GM23338 (cell line): ENCODE results near the gene PDHX. TPM values are rescaled to one million over a fixed set of nuclear protein-coding genes. Genes with fewer than 3 reads are reported as not detected.

Source experiments
- ATAC-seq: fragments of 200-7000 bp; cut with Tn5 transposase; 3 replicates; pipeline ENCODE4 v1.9.1; 2020
- DNase-seq: peaks from one replicate; pipeline ENCODE4 v3.0.0-alpha.2; 2015; ENCODE audit warnings: low spot score
- H2AFZ ChIP-seq: fragments of 200-600 bp; sonication (generic); 2 replicates; pipeline ENCODE4 v1.8.0; 2016; ENCODE audit warnings: antibody characterized with exemption, mild to moderate bottlenecking, moderate library complexity
- H3F3A ChIP-seq: fragments of 200-600 bp; sonication (generic); replicated peaks from 2 replicates; pipeline ENCODE4 v1.8.0; 2017; ENCODE audit warnings: antibody characterized with exemption, mixed run types, low read depth
- H3K27ac ChIP-seq: fragments of 200-600 bp; sonication (generic); 2 replicates; pipeline ENCODE4 v1.6.1; 2016; ENCODE audit warnings: low read depth
- H3K27me3 ChIP-seq: fragments of 200-600 bp; sonication (generic); 2 replicates; pipeline ENCODE4 v1.8.0; 2016; ENCODE audit warnings: mild to moderate bottlenecking, mixed run types, moderate library complexity; ENCODE audit not compliant: insufficient read depth
- H3K36me3 ChIP-seq: fragments of 200-600 bp; sonication (generic); 2 replicates; pipeline ENCODE4 v1.8.0; 2016; ENCODE audit warnings: mild to moderate bottlenecking; ENCODE audit not compliant: insufficient read depth
- H3K4me1 ChIP-seq: fragments of 200-600 bp; sonication (generic); 2 replicates; pipeline ENCODE4 v1.8.0; 2016; ENCODE audit warnings: mild to moderate bottlenecking, moderate library complexity; ENCODE audit not compliant: insufficient read depth
- H3K4me2 ChIP-seq: fragments of 200-600 bp; sonication (generic); 2 replicates; pipeline ENCODE4 v1.7.1; 2017; ENCODE audit warnings: mixed run types
- H3K4me3 ChIP-seq: fragments of 200-600 bp; sonication (generic); 2 replicates; pipeline ENCODE4 v1.6.1; 2016; ENCODE audit warnings: mixed run types
- H3K79me2 ChIP-seq: fragments of 200-600 bp; sonication (generic); replicated peaks from 2 replicates; pipeline ENCODE4 v1.8.0; 2017; ENCODE audit warnings: mild to moderate bottlenecking; ENCODE audit not compliant: insufficient read depth
- H3K9me2 ChIP-seq: fragments of 200-600 bp; sonication (generic); 2 replicates; pipeline ENCODE4 v1.8.0; 2017; ENCODE audit not compliant: insufficient read depth
- H4K20me1 ChIP-seq: fragments of 200-600 bp; sonication (generic); replicated peaks from 2 replicates; pipeline ENCODE4 v1.8.0; 2017; ENCODE audit warnings: mild to moderate bottlenecking; ENCODE audit not compliant: insufficient read depth
- H3K27ac Mint-ChIP-seq: 2 replicates; pipeline ENCODE4 v1.8.0; 2020; ENCODE audit warnings: inconsistent platforms, mild to moderate bottlenecking, moderate library complexity, mixed read lengths
- H3K27me3 Mint-ChIP-seq: 3 replicates; pipeline ENCODE4 v1.8.0; 2022; ENCODE audit warnings: low read depth, mild to moderate bottlenecking, moderate library complexity, mixed read lengths, inconsistent platforms; ENCODE audit not compliant: insufficient read depth, poor library complexity
- H3K36me3 Mint-ChIP-seq: 3 replicates; pipeline ENCODE4 v1.8.0; 2021; ENCODE audit warnings: low read depth, mild to moderate bottlenecking, inconsistent platforms, moderate library complexity, mixed read lengths
- H3K4me1 Mint-ChIP-seq: 3 replicates; pipeline ENCODE4 v1.8.0; 2020; ENCODE audit warnings: mild to moderate bottlenecking, inconsistent platforms, mixed read lengths
- H3K4me3 Mint-ChIP-seq: 3 replicates; pipeline ENCODE4 v1.8.0; 2021; ENCODE audit warnings: moderate library complexity, mild to moderate bottlenecking, inconsistent platforms, mixed read lengths
- H3K9me3 Mint-ChIP-seq: 3 replicates; pipeline ENCODE4 v1.8.0; 2020; ENCODE audit warnings: moderate library complexity, mild to moderate bottlenecking, inconsistent platforms, mixed read lengths
- CREB1 ChIP-seq: fragments of 250-450 bp; sonication (Bioruptor Pico); IDR thresholded peaks from 2 replicates; pipeline ENCODE4 v1.5.0; 2020; ENCODE audit warnings: low read depth, mild to moderate bottlenecking, moderate library complexity
- CTCF ChIP-seq, 2 experiments: fragments of 200-600 bp in 1 of 2; sonication (generic) in 1 of 2; conservative IDR thresholded peaks; 2 replicates each; pipeline versions ENCODE4 v1.5.1 to v1.6.1; 2016 to 2017; ENCODE audit warnings: antibody characterized with exemption in 2 of 2, low read depth in 2 of 2, mild to moderate bottlenecking in 2 of 2, moderate library complexity in 1 of 2
- ETS1 ChIP-seq: IDR thresholded peaks from 2 replicates; pipeline ENCODE4 v1.6.1; 2016; ENCODE audit warnings: antibody characterized with exemption
- EZH2 ChIP-seq: fragments of 200-600 bp; sonication (generic); IDR thresholded peaks from one replicate; pipeline ENCODE4 v1.8.0; 2017; ENCODE audit warnings: antibody characterized with exemption, mild to moderate bottlenecking, low read depth; ENCODE audit not compliant: unreplicated experiment
- EZH2phosphoT487 ChIP-seq: fragments of 200-600 bp; sonication (generic); IDR thresholded peaks from one replicate; pipeline ENCODE4 v1.8.1; 2018; ENCODE audit warnings: antibody characterized with exemption; ENCODE audit not compliant: unreplicated experiment
- JUNB ChIP-seq: IDR thresholded peaks from one replicate; pipeline ENCODE4 v1.6.1; 2016; ENCODE audit warnings: antibody characterized with exemption; ENCODE audit not compliant: unreplicated experiment
- STAT1 ChIP-seq: IDR thresholded peaks from one replicate; pipeline ENCODE4 v1.6.1; 2016; ENCODE audit warnings: antibody characterized with exemption; ENCODE audit not compliant: unreplicated experiment
- ZNF114 ChIP-seq: fragments of 250-450 bp; sonication (Bioruptor Pico); IDR thresholded peaks from 2 replicates; pipeline ENCODE4 v1.5.0; 2020; ENCODE audit warnings: mild to moderate bottlenecking, moderate library complexity
- ZNF331 ChIP-seq: fragments of 250-450 bp; sonication (Bioruptor Pico); IDR thresholded peaks from 2 replicates; pipeline ENCODE4 v1.5.0; 2020; ENCODE audit warnings: low read depth, mild to moderate bottlenecking, moderate library complexity
- ZNF462 ChIP-seq: fragments of 250-450 bp; sonication (Bioruptor Pico); IDR thresholded peaks from 2 replicates; pipeline ENCODE4 v1.5.0; 2020; ENCODE audit warnings: mild to moderate bottlenecking, moderate library complexity
- polyA plus RNA-seq: library from polyadenylated mRNA; unstranded; fragments of >200 nt; fragmentation: Nextera tagmentation; extraction: Ambion mirVana; gene quantifications from 2 replicates; pipeline ENCODE4 v1.2.1, GENCODE V29; 2016
- total RNA-seq: library from RNA; depleted of rRNA; stranded (reverse); fragments of >200 nt; shearing (Covaris generic); gene quantifications from 2 replicates; pipeline ENCODE4 v1.2.3, GENCODE V29; 2014

The PDHX gene
- total and polyA plus RNA-seq, 2 experiments from 2014 or later, result 36.9 to 40.2 TPM

GRCh38 chr11:35033011-35033410 lies 116.6 kb downstream of the PDHX start:
- no peak overlapping the region for H2AFZ ChIP-seq
- H3K4me3 ChIP-seq, result no peak overlapping the region
- no peaks in the 10 kb centered on the region for H3K9me3 Mint-ChIP-seq
- TF ChIP-seq STAT1, result no peak
- TF ChIP-seq ETS1, result no peak
- TF ChIP-seq JUNB, result no peak
- TF ChIP-seq CREB1 (CRISPR knock-in tag), result no peak
- TF ChIP-seq EZH2, result no peak
- ATAC-seq (no peak), DNase-seq (no peak)
- H3K27ac Mint-ChIP-seq, result no peak overlapping the region
- no peak overlapping the region for H3K4me3 Mint-ChIP-seq
- 0 out of 2 replicates have a peak, but pooled peaks cover 9% of the 10 kb centered on the region for H3K9me2 ChIP-seq
- H4K20me1 ChIP-seq, result no peaks in the 10 kb centered on the region
- no peaks in the 10 kb centered on the region for H3K36me3 ChIP-seq
- no peak overlapping the region for H3K27ac ChIP-seq
- H3K4me1 Mint-ChIP-seq, result peaks cover 5% of the 10 kb centered on the region; the same call in 2 of the 3 replicates
- no peak overlapping the region for H3K4me2 ChIP-seq
- no peaks in the 10 kb centered on the region for H3K79me2 ChIP-seq
- peaks cover 1% of the 10 kb centered on the region for H3K27me3 Mint-ChIP-seq
- no peaks in the 10 kb centered on the region for H3F3A ChIP-seq
- no peaks in the 10 kb centered on the region for H3K27me3 ChIP-seq
- no peaks in the 10 kb centered on the region for H3K4me1 ChIP-seq
- no peaks in the 10 kb centered on the region for H3K36me3 Mint-ChIP-seq

- Mint-ChIP-seq H3K9me3 (no peaks in the 10 kb centered on the region), H3K27ac (no peak overlapping the region), H3K4me1 (peaks cover 5% of the 10 kb centered on the region; the same call in 2 of the 3 replicates), H3K36me3 (no peaks in the 10 kb centered on the region), H3K4me3 (no peak overlapping the region), H3K27me3 (no peaks in the 10 kb centered on the region)
- no peak overlapping the region for H2AFZ ChIP-seq
- no peak overlapping the region for H3K4me2 ChIP-seq
- ATAC-seq, result no peak
- no peaks in the 10 kb centered on the region for H3K79me2 ChIP-seq
- H3K9me2 ChIP-seq, result peaks cover 19% of the 10 kb centered on the region; the same call in 1 of the 2 replicates
- H3K36me3 ChIP-seq, result no peaks in the 10 kb centered on the region
- no peaks in the 10 kb centered on the region for H3K4me1 ChIP-seq
- H3F3A ChIP-seq, result no peaks in the 10 kb centered on the region
- H3K27me3 ChIP-seq, result no peaks in the 10 kb centered on the region
- no peak overlapping the region for H3K27ac ChIP-seq
- DNase-seq, result no peak
- H3K4me3 ChIP-seq, result no peak overlapping the region
- H4K20me1 ChIP-seq, result no peaks in the 10 kb centered on the region
- no peak for TF ChIP-seq JUNB
- TF ChIP-seq ZNF114 (CRISPR knock-in tag), result no peak
- no peak for TF ChIP-seq ZNF331 (CRISPR knock-in tag)
- no peak for TF ChIP-seq EZH2
- no peak for TF ChIP-seq CREB1 (CRISPR knock-in tag)
- TF ChIP-seq ZNF462 (CRISPR knock-in tag), result no peak
- TF ChIP-seq CTCF (conservative IDR thresholded peaks at IDR 0.05; ENCODE audit: low read depth in 2 of 2), result no peak
- no peak for TF ChIP-seq EZH2phosphoT487
Observed at GRCh38 chr11:35034401-35034800, 118.0 kb downstream of the PDHX start.
